Measurements from ENCODE around the gene LRRC28. TPM values are rescaled to one million over a fixed set of nuclear protein-coding genes. Genes with fewer than 3 reads are reported as not detected.
"Not testable (repeated sequence)": the region's sequence is repeated elsewhere in the genome, so short reads cannot be mapped to it uniquely, and the experiment has no call there.

Gene LRRC28
- total RNA-seq, 1 donor from 2014 or later: 49.6 TPM

GRCh38 chr15:99399061-99399460, 147.8 kb downstream of the LRRC28 start:
- TF ChIP-seq CTCF (IDR thresholded peaks at IDR 0.05; ENCODE audit: partially characterized antibody, unreplicated experiment): no peak
- Mint-ChIP-seq H3K4me1 (ENCODE audit: low read depth, unreplicated experiment) (no peaks in the 10 kb centered on the region), H3K9me3 (ENCODE audit: unreplicated experiment) (peaks cover 3% of the 10 kb centered on the region), H3K4me3 (ENCODE audit: unreplicated experiment) (no peak overlapping the region), H3K27me3 (ENCODE audit: unreplicated experiment) (peaks cover 4% of the 10 kb centered on the region), H3K27ac (ENCODE audit: unreplicated experiment) (no peak overlapping the region), H3K36me3 (ENCODE audit: unreplicated experiment) (no peaks in the 10 kb centered on the region)
- no peak for DNase-seq

- H3K9me3 Mint-ChIP-seq (ENCODE audit: unreplicated experiment): peaks cover 3% of the 10 kb centered on the region
- H3K36me3 Mint-ChIP-seq (ENCODE audit: unreplicated experiment): no peaks in the 10 kb centered on the region
- H3K27ac Mint-ChIP-seq (ENCODE audit: unreplicated experiment): no peak overlapping the region
- no peak overlapping the region for H3K4me3 Mint-ChIP-seq (ENCODE audit: unreplicated experiment)
- H3K4me1 Mint-ChIP-seq (ENCODE audit: low read depth, unreplicated experiment): no peaks in the 10 kb centered on the region
- no peak for TF ChIP-seq CTCF (IDR thresholded peaks at IDR 0.05; ENCODE audit: partially characterized antibody, unreplicated experiment)
- no peak for DNase-seq
- H3K27me3 Mint-ChIP-seq (ENCODE audit: unreplicated experiment): peaks cover 4% of the 10 kb centered on the region
Observed at GRCh38 chr15:99399618-99400017, 148.3 kb downstream of the LRRC28 start.

GRCh38 chr15:99401216-99401615, 149.9 kb downstream of the LRRC28 start:
- H3K4me3 Mint-ChIP-seq (ENCODE audit: unreplicated experiment); H3K9me3 Mint-ChIP-seq (ENCODE audit: unreplicated experiment); H3K4me1 Mint-ChIP-seq (ENCODE audit: low read depth, unreplicated experiment); H3K27ac Mint-ChIP-seq (ENCODE audit: unreplicated experiment); DNase-seq; H3K27me3 Mint-ChIP-seq (ENCODE audit: unreplicated experiment); H3K36me3 Mint-ChIP-seq (ENCODE audit: unreplicated experiment): not testable (repeated sequence)

- no peak for DNase-seq
- peaks cover 4% of the 10 kb centered on the region for H3K27me3 Mint-ChIP-seq (ENCODE audit: unreplicated experiment)
- H3K27ac Mint-ChIP-seq (ENCODE audit: unreplicated experiment): no peak overlapping the region
- no peak for TF ChIP-seq CTCF (IDR thresholded peaks at IDR 0.05; ENCODE audit: partially characterized antibody, unreplicated experiment)
- no peaks in the 10 kb centered on the region for H3K36me3 Mint-ChIP-seq (ENCODE audit: unreplicated experiment)
- H3K4me3 Mint-ChIP-seq (ENCODE audit: unreplicated experiment): no peak overlapping the region
- no peaks in the 10 kb centered on the region for H3K4me1 Mint-ChIP-seq (ENCODE audit: low read depth, unreplicated experiment)
- H3K9me3 Mint-ChIP-seq (ENCODE audit: unreplicated experiment): peaks cover 4% of the 10 kb centered on the region
Observed at GRCh38 chr15:99402014-99402729, 150.9 kb downstream of the LRRC28 start.

GRCh38 chr15:99403597-99403996, 152.3 kb downstream of the LRRC28 start:
- TF ChIP-seq CTCF (IDR thresholded peaks at IDR 0.05; ENCODE audit: partially characterized antibody, unreplicated experiment): no peak
- H3K27ac Mint-ChIP-seq (ENCODE audit: unreplicated experiment): no peak overlapping the region
- no peak overlapping the region for H3K4me3 Mint-ChIP-seq (ENCODE audit: unreplicated experiment)
- peaks cover 4% of the 10 kb centered on the region for H3K27me3 Mint-ChIP-seq (ENCODE audit: unreplicated experiment)
- no peak for DNase-seq
- no peaks in the 10 kb centered on the region for H3K36me3 Mint-ChIP-seq (ENCODE audit: unreplicated experiment)
- H3K9me3 Mint-ChIP-seq (ENCODE audit: unreplicated experiment): peaks cover 4% of the 10 kb centered on the region
- peaks cover under 1% of the 10 kb centered on the region for H3K4me1 Mint-ChIP-seq (ENCODE audit: low read depth, unreplicated experiment)

Data from glutamatergic neuron (in vitro differentiated cells).